ENCODE results near the gene CTNNA3.

GRCh38 chr10:67261300-67261797 lies 434.6 kb downstream of the CTNNA3 start:
- TF ChIP-seq CTCF (IDR thresholded peaks at IDR 0.05 in 4 of 5, conservative IDR thresholded peaks at IDR 0.05 in 1 of 5), result no peak
- no peak for TF ChIP-seq POLR2A (IDR thresholded peaks at IDR 0.05)
